GM19372 (cell line): ENCODE measurements around the gene SYT8.

Experiments used
- ATAC-seq: cut with Tn5 transposase; IDR thresholded peaks from one replicate; pipeline ENCODE4 v1.9.1; 2021; ENCODE audit warnings: mild to moderate bottlenecking, low read depth, moderate library complexity; ENCODE audit not compliant: unreplicated experiment

Gene SYT8

GRCh38 chr11:1817511-1817910 lies 17.3 kb upstream of the SYT8 start:
- no peak for ATAC-seq

GRCh38 chr11:1819074-1819473 lies 15.7 kb upstream of the SYT8 start:
- ATAC-seq = no peak

- no peak for ATAC-seq
Observed at GRCh38 chr11:1820463-1821325, 14.1 kb upstream of the SYT8 start.

- ATAC-seq = no peak
Observed at GRCh38 chr11:1821562-1821961, 13.2 kb upstream of the SYT8 start.

GRCh38 chr11:1822648-1823375 lies 12.0 kb upstream of the SYT8 start:
- no peak for ATAC-seq

GRCh38 chr11:1823376-1824220 lies 11.2 kb upstream of the SYT8 start:
- no peak for ATAC-seq

- no peak for ATAC-seq
Observed at GRCh38 chr11:1824221-1825038, 10.4 kb upstream of the SYT8 start.

GRCh38 chr11:1825039-1825740 lies 9.6 kb upstream of the SYT8 start:
- ATAC-seq = no peak

GRCh38 chr11:1825785-1826451 lies 8.9 kb upstream of the SYT8 start:
- ATAC-seq = no peak

- ATAC-seq = no peak
Observed at GRCh38 chr11:1826552-1827094, 8.2 kb upstream of the SYT8 start.

- ATAC-seq = no peak
Observed at GRCh38 chr11:1827095-1827813, 7.5 kb upstream of the SYT8 start.

- no peak for ATAC-seq
Observed at GRCh38 chr11:1827931-1828330, 6.9 kb upstream of the SYT8 start.

GRCh38 chr11:1828542-1828941 lies 6.2 kb upstream of the SYT8 start:
- no peak for ATAC-seq

- ATAC-seq = no peak
Observed at GRCh38 chr11:1829039-1829820, 5.6 kb upstream of the SYT8 start.

GRCh38 chr11:1830004-1830321 lies 4.8 kb upstream of the SYT8 start:
- no peak for ATAC-seq

- no peak for ATAC-seq
Observed at GRCh38 chr11:1830322-1831223, 4.2 kb upstream of the SYT8 start.
